Neural cell (in vitro differentiated cells): ENCODE measurements around the gene POU6F2. TPM values are rescaled to one million over a fixed set of nuclear protein-coding genes. Genes with fewer than 3 reads are reported as not detected.

Experiments
- H2AFZ ChIP-seq: fragments of 200-600, 300-800 bp; sonication (generic), shearing (Covaris generic); 2 replicates; pipeline ENCODE4 v1.6.0; 2014; ENCODE audit warnings: low read depth, mild to moderate bottlenecking, antibody characterized with exemption, low read length, moderate library complexity
- H3F3A ChIP-seq: fragments of 200-600 bp; shearing (Covaris generic); 2 replicates; pipeline ENCODE4 v1.6.1; 2016; ENCODE audit warnings: mild to moderate bottlenecking, moderate library complexity, mixed read lengths, antibody characterized with exemption, low read length; ENCODE audit not compliant: insufficient read depth, poor library complexity, severe bottlenecking
- H3K27ac ChIP-seq: fragments of 200-600, 300-800 bp; sonication (generic), shearing (Covaris generic); 2 replicates; pipeline ENCODE4 v1.5.1; 2014; ENCODE audit warnings: mild to moderate bottlenecking, low read length, moderate library complexity
- H3K27me3 ChIP-seq: fragments of 300-800, 200-600 bp; sonication (generic), shearing (Covaris generic); 2 replicates; pipeline ENCODE4 v1.6.0; 2014; ENCODE audit warnings: mild to moderate bottlenecking, low read depth, low read length, moderate library complexity; ENCODE audit not compliant: insufficient read depth
- H3K36me3 ChIP-seq: fragments of 300-800, 200-600 bp; sonication (generic), shearing (Covaris generic); 2 replicates; pipeline ENCODE4 v1.5.1; 2014; ENCODE audit warnings: mild to moderate bottlenecking, antibody characterized with exemption, low read length, moderate library complexity; ENCODE audit not compliant: insufficient read depth
- H3K4me2 ChIP-seq: fragments of 300-800, 200-600 bp; sonication (generic), shearing (Covaris generic); 2 replicates; pipeline ENCODE4 v1.6.0; 2014; ENCODE audit warnings: mild to moderate bottlenecking, low read length
- H3K4me3 ChIP-seq: fragments of 300-800, 200-600 bp; sonication (generic), shearing (Covaris generic); 2 replicates; pipeline ENCODE4 v1.5.1; 2014; ENCODE audit warnings: mild to moderate bottlenecking, low read length, moderate library complexity
- H3K79me2 ChIP-seq: fragments of 200-600 bp; shearing (Covaris generic); replicated peaks from 2 replicates; pipeline ENCODE4 v1.6.0; 2014; ENCODE audit warnings: mild to moderate bottlenecking, low read length, moderate library complexity; ENCODE audit not compliant: insufficient read depth
- H3K9ac ChIP-seq: fragments of 300-800, 200-600 bp; sonication (generic), shearing (Covaris generic); 2 replicates; pipeline ENCODE4 v1.6.1; 2016; ENCODE audit warnings: mild to moderate bottlenecking, low read length, mixed read lengths
- H3K9me2 ChIP-seq: fragments of 200-600 bp; shearing (Covaris generic); 2 replicates; pipeline ENCODE4 v1.6.1; 2016; ENCODE audit warnings: mild to moderate bottlenecking, low read length, mixed read lengths; ENCODE audit not compliant: insufficient read depth
- H3K9me3 ChIP-seq: fragments of 200-600, 300-800 bp; sonication (generic), shearing (Covaris generic); 2 replicates; pipeline ENCODE4 v1.6.1; 2016; ENCODE audit warnings: mild to moderate bottlenecking, mixed run types, low read length, moderate library complexity, mixed read lengths
- H4K20me1 ChIP-seq: fragments of 200-600 bp; shearing (Covaris generic); 2 replicates; pipeline ENCODE4 v1.6.1; 2016; ENCODE audit warnings: mild to moderate bottlenecking, mixed run types; ENCODE audit not compliant: insufficient read depth
- CTCF ChIP-seq: fragments of 450-650 bp; IDR thresholded peaks from 2 replicates; pipeline ENCODE4 v1.5.1; 2014; ENCODE audit warnings: antibody characterized with exemption, mild to moderate bottlenecking, moderate library complexity; ENCODE audit not compliant: poor library complexity, severe bottlenecking
- EP300 ChIP-seq: fragments of 450-650 bp; conservative IDR thresholded peaks from 2 replicates; pipeline ENCODE4 v1.6.1; 2014; ENCODE audit warnings: antibody characterized with exemption, mild to moderate bottlenecking, moderate library complexity; ENCODE audit not compliant: poor library complexity, severe bottlenecking
- EZH2 ChIP-seq: fragments of 200-600, 300-800 bp; shearing (Covaris generic), sonication (generic); IDR thresholded peaks from 2 replicates; pipeline ENCODE4 v1.6.1; 2014; ENCODE audit warnings: antibody characterized with exemption, low read length, borderline replicate concordance, mild to moderate bottlenecking; ENCODE audit not compliant: insufficient read depth, poor library complexity, severe bottlenecking
- MXI1 ChIP-seq: fragments of 450-650 bp; conservative IDR thresholded peaks from 2 replicates; pipeline ENCODE4 v1.6.1; 2014; ENCODE audit warnings: antibody characterized with exemption, mild to moderate bottlenecking; ENCODE audit not compliant: poor library complexity, severe bottlenecking
- POLR2AphosphoS5 ChIP-seq: IDR thresholded peaks from 2 replicates; pipeline ENCODE4 v1.6.1; 2012
- RAD21 ChIP-seq: fragments of 450-650 bp; conservative IDR thresholded peaks from 2 replicates; pipeline ENCODE4 v1.6.1; 2014; ENCODE audit warnings: antibody characterized with exemption, mild to moderate bottlenecking, moderate library complexity
- REST ChIP-seq: IDR thresholded peaks from 2 replicates; pipeline ENCODE4 v1.6.1; 2012; ENCODE audit warnings: borderline replicate concordance
- SMC3 ChIP-seq: fragments of 450-650 bp; conservative IDR thresholded peaks from 2 replicates; pipeline ENCODE4 v1.6.1; 2014; ENCODE audit warnings: antibody characterized with exemption, mild to moderate bottlenecking, moderate library complexity; ENCODE audit not compliant: poor library complexity
- TAF1 ChIP-seq: IDR thresholded peaks from 2 replicates; pipeline ENCODE4 v1.6.1; 2012; ENCODE audit warnings: low read depth
- polyA plus RNA-seq: library from polyadenylated mRNA; depleted of rRNA; stranded (reverse); fragments of >200 nt; gene quantifications from 2 replicates; pipeline ENCODE4 v1.2.3, GENCODE V29; 2014

POU6F2 gene
- polyA plus RNA-seq, 1 donor from 2014 or later, result 2.8 TPM

GRCh38 chr7:39291628-39292410 lies 314.1 kb downstream of the POU6F2 start:
- no peak overlapping the region for H3K4me2 ChIP-seq
- TF ChIP-seq EZH2, result no peak
- TF ChIP-seq TAF1, result no peak
- no peak for TF ChIP-seq SMC3
- no peak for TF ChIP-seq POLR2AphosphoS5
- no peak for TF ChIP-seq EP300
- no peak for TF ChIP-seq MXI1
- TF ChIP-seq REST, result no peak
- no peak for TF ChIP-seq CTCF
- TF ChIP-seq RAD21, result no peak
- no peak overlapping the region for H2AFZ ChIP-seq
- H3K9me3 ChIP-seq, result no peaks in the 10 kb centered on the region
- H3K9ac ChIP-seq, result no peak overlapping the region
- no peaks in the 10 kb centered on the region for H3K79me2 ChIP-seq
- H3K27ac ChIP-seq, result no peak overlapping the region
- no peaks in the 10 kb centered on the region for H3K27me3 ChIP-seq
- H3K4me3 ChIP-seq, result no peak overlapping the region
- H4K20me1 ChIP-seq, result no peaks in the 10 kb centered on the region
- no peaks in the 10 kb centered on the region for H3K9me2 ChIP-seq
- H3K36me3 ChIP-seq, result no peaks in the 10 kb centered on the region
- H3F3A ChIP-seq, result no peaks in the 10 kb centered on the region

GRCh38 chr7:39293056-39293823 lies 315.5 kb downstream of the POU6F2 start:
- H3K9me2 ChIP-seq, result no peaks in the 10 kb centered on the region
- H3F3A ChIP-seq, result no peaks in the 10 kb centered on the region
- no peaks in the 10 kb centered on the region for H3K79me2 ChIP-seq
- H3K9ac ChIP-seq, result no peak overlapping the region
- no peaks in the 10 kb centered on the region for H3K36me3 ChIP-seq
- H3K27ac ChIP-seq, result no peak overlapping the region
- no peak for TF ChIP-seq EP300
- no peak for TF ChIP-seq REST
- no peak for TF ChIP-seq EZH2
- no peak for TF ChIP-seq CTCF
- TF ChIP-seq SMC3, result no peak
- TF ChIP-seq RAD21, result no peak
- TF ChIP-seq POLR2AphosphoS5, result no peak
- no peak for TF ChIP-seq TAF1
- TF ChIP-seq MXI1, result no peak
- no peaks in the 10 kb centered on the region for H3K9me3 ChIP-seq
- no peaks in the 10 kb centered on the region for H4K20me1 ChIP-seq
- H3K4me2 ChIP-seq, result no peak overlapping the region
- no peak overlapping the region for H2AFZ ChIP-seq
- H3K4me3 ChIP-seq, result no peak overlapping the region
- H3K27me3 ChIP-seq, result no peaks in the 10 kb centered on the region
